ENCODE measurements around the gene ANO4.
"Not testable (repeated sequence)": the region's sequence is repeated elsewhere in the genome, so short reads cannot be mapped to it uniquely, and the experiment has no call there.

Gene ANO4

GRCh38 chr12:100932571-100932970 lies 138.0 kb downstream of the ANO4 start:
- Histone ChIP-seq H3K9ac (ENCODE audit: low read depth in 1 of 2, low read length in 2 of 2) (no peak overlapping the region), H3K27me3 (ENCODE audit: control insufficient read depth in 2 of 2, insufficient read depth in 2 of 2, low read length in 2 of 2) (no peaks in the 10 kb centered on the region), H3K4me1 (ENCODE audit: control insufficient read depth in 2 of 2, insufficient read depth in 2 of 2, low read length in 2 of 2) (no peaks in the 10 kb centered on the region), H3K9me3 (ENCODE audit: control insufficient read depth in 2 of 2, low read length in 2 of 2) (no peaks in the 10 kb centered on the region), H3K36me3 (ENCODE audit: control insufficient read depth in 2 of 2, insufficient read depth in 2 of 2, low read length in 2 of 2) (no peaks in the 10 kb centered on the region), H3K27ac (ENCODE audit: low read depth in 2 of 2, low read length in 2 of 2) (no peak overlapping the region), H3K4me3 (ENCODE audit: low read length in 2 of 2) (no peak overlapping the region)

GRCh38 chr12:100933531-100933930 lies 139.0 kb downstream of the ANO4 start:
- not testable (repeated sequence) for H3K36me3 ChIP-seq (ENCODE audit: control insufficient read depth in 2 of 2, insufficient read depth in 2 of 2, low read length in 2 of 2); H3K27me3 ChIP-seq (ENCODE audit: control insufficient read depth in 2 of 2, insufficient read depth in 2 of 2, low read length in 2 of 2); H3K27ac ChIP-seq (ENCODE audit: low read depth in 2 of 2, low read length in 2 of 2); H3K4me3 ChIP-seq (ENCODE audit: low read length in 2 of 2); H3K9ac ChIP-seq (ENCODE audit: low read depth in 1 of 2, low read length in 2 of 2); H3K4me1 ChIP-seq (ENCODE audit: control insufficient read depth in 2 of 2, insufficient read depth in 2 of 2, low read length in 2 of 2); H3K9me3 ChIP-seq (ENCODE audit: control insufficient read depth in 2 of 2, low read length in 2 of 2)

GRCh38 chr12:100935929-100936328 lies 141.4 kb downstream of the ANO4 start:
- Histone ChIP-seq H3K27ac (ENCODE audit: low read depth in 2 of 2, low read length in 2 of 2) (no peak overlapping the region), H3K36me3 (ENCODE audit: control insufficient read depth in 2 of 2, insufficient read depth in 2 of 2, low read length in 2 of 2) (no peaks in the 10 kb centered on the region), H3K9me3 (ENCODE audit: control insufficient read depth in 2 of 2, low read length in 2 of 2) (no peaks in the 10 kb centered on the region), H3K27me3 (ENCODE audit: control insufficient read depth in 2 of 2, insufficient read depth in 2 of 2, low read length in 2 of 2) (no peaks in the 10 kb centered on the region), H3K4me1 (ENCODE audit: control insufficient read depth in 2 of 2, insufficient read depth in 2 of 2, low read length in 2 of 2) (peaks cover 0 to 2% of the 10 kb centered on the region in 2 donors), H3K9ac (ENCODE audit: low read depth in 1 of 2, low read length in 2 of 2) (no peak overlapping the region), H3K4me3 (ENCODE audit: low read length in 2 of 2) (no peak overlapping the region)

- no peak overlapping the region for H3K4me3 ChIP-seq (ENCODE audit: low read length in 2 of 2)
- no peak overlapping the region for H3K27ac ChIP-seq (ENCODE audit: low read depth in 2 of 2, low read length in 2 of 2)
- no peaks in the 10 kb centered on the region for H3K27me3 ChIP-seq (ENCODE audit: control insufficient read depth in 2 of 2, insufficient read depth in 2 of 2, low read length in 2 of 2)
- H3K9ac ChIP-seq (ENCODE audit: low read depth in 1 of 2, low read length in 2 of 2): no peak overlapping the region
- no peaks in the 10 kb centered on the region for H3K36me3 ChIP-seq (ENCODE audit: control insufficient read depth in 2 of 2, insufficient read depth in 2 of 2, low read length in 2 of 2)
- peaks cover 0 to 2% of the 10 kb centered on the region in 2 donors for H3K4me1 ChIP-seq (ENCODE audit: control insufficient read depth in 2 of 2, insufficient read depth in 2 of 2, low read length in 2 of 2)
- H3K9me3 ChIP-seq (ENCODE audit: control insufficient read depth in 2 of 2, low read length in 2 of 2): no peaks in the 10 kb centered on the region
These were observed 142.1 kb downstream of the ANO4 start for GRCh38 chr12:100936661-100937060.

- Histone ChIP-seq H3K4me3 (ENCODE audit: low read length in 2 of 2) (no peak overlapping the region), H3K36me3 (ENCODE audit: control insufficient read depth in 2 of 2, insufficient read depth in 2 of 2, low read length in 2 of 2) (no peaks in the 10 kb centered on the region), H3K9ac (ENCODE audit: low read depth in 1 of 2, low read length in 2 of 2) (no peak overlapping the region), H3K27me3 (ENCODE audit: control insufficient read depth in 2 of 2, insufficient read depth in 2 of 2, low read length in 2 of 2) (no peaks in the 10 kb centered on the region), H3K9me3 (ENCODE audit: control insufficient read depth in 2 of 2, low read length in 2 of 2) (no peaks in the 10 kb centered on the region), H3K4me1 (ENCODE audit: control insufficient read depth in 2 of 2, insufficient read depth in 2 of 2, low read length in 2 of 2) (peaks cover 0 to 2% of the 10 kb centered on the region in 2 donors), H3K27ac (ENCODE audit: low read depth in 2 of 2, low read length in 2 of 2) (no peak overlapping the region)
These were observed 145.9 kb downstream of the ANO4 start for GRCh38 chr12:100940503-100940902.

- Histone ChIP-seq H3K27ac (ENCODE audit: low read depth in 2 of 2, low read length in 2 of 2) (no peak overlapping the region), H3K27me3 (ENCODE audit: control insufficient read depth in 2 of 2, insufficient read depth in 2 of 2, low read length in 2 of 2) (no peaks in the 10 kb centered on the region), H3K36me3 (ENCODE audit: control insufficient read depth in 2 of 2, insufficient read depth in 2 of 2, low read length in 2 of 2) (no peaks in the 10 kb centered on the region), H3K9me3 (ENCODE audit: control insufficient read depth in 2 of 2, low read length in 2 of 2) (no peaks in the 10 kb centered on the region), H3K9ac (ENCODE audit: low read depth in 1 of 2, low read length in 2 of 2) (no peak overlapping the region), H3K4me3 (ENCODE audit: low read length in 2 of 2) (no peak overlapping the region), H3K4me1 (ENCODE audit: control insufficient read depth in 2 of 2, insufficient read depth in 2 of 2, low read length in 2 of 2) (peaks cover 0 to 2% of the 10 kb centered on the region in 2 donors)
These were observed 148.6 kb downstream of the ANO4 start for GRCh38 chr12:100942984-100943749.

GRCh38 chr12:100951756-100952155 lies 157.2 kb downstream of the ANO4 start:
- Histone ChIP-seq H3K36me3 (ENCODE audit: control insufficient read depth in 2 of 2, insufficient read depth in 2 of 2, low read length in 2 of 2) (no peaks in the 10 kb centered on the region), H3K9me3 (ENCODE audit: control insufficient read depth in 2 of 2, low read length in 2 of 2) (no peaks in the 10 kb centered on the region), H3K4me3 (ENCODE audit: low read length in 2 of 2) (no peak overlapping the region), H3K27me3 (ENCODE audit: control insufficient read depth in 2 of 2, insufficient read depth in 2 of 2, low read length in 2 of 2) (no peaks in the 10 kb centered on the region), H3K9ac (ENCODE audit: low read depth in 1 of 2, low read length in 2 of 2) (no peak overlapping the region), H3K27ac (ENCODE audit: low read depth in 2 of 2, low read length in 2 of 2) (no peak overlapping the region), H3K4me1 (ENCODE audit: control insufficient read depth in 2 of 2, insufficient read depth in 2 of 2, low read length in 2 of 2) (no peaks in the 10 kb centered on the region)

GRCh38 chr12:100953217-100953616 lies 158.6 kb downstream of the ANO4 start:
- no peak overlapping the region for H3K9ac ChIP-seq (ENCODE audit: low read depth in 1 of 2, low read length in 2 of 2)
- no peak overlapping the region for H3K4me3 ChIP-seq (ENCODE audit: low read length in 2 of 2)
- no peaks in the 10 kb centered on the region for H3K9me3 ChIP-seq (ENCODE audit: control insufficient read depth in 2 of 2, low read length in 2 of 2)
- H3K27ac ChIP-seq (ENCODE audit: low read depth in 2 of 2, low read length in 2 of 2): no peak overlapping the region
- no peaks in the 10 kb centered on the region for H3K36me3 ChIP-seq (ENCODE audit: control insufficient read depth in 2 of 2, insufficient read depth in 2 of 2, low read length in 2 of 2)
- no peaks in the 10 kb centered on the region for H3K4me1 ChIP-seq (ENCODE audit: control insufficient read depth in 2 of 2, insufficient read depth in 2 of 2, low read length in 2 of 2)
- H3K27me3 ChIP-seq (ENCODE audit: control insufficient read depth in 2 of 2, insufficient read depth in 2 of 2, low read length in 2 of 2): no peaks in the 10 kb centered on the region

- Histone ChIP-seq H3K4me3 (ENCODE audit: low read length in 2 of 2) (no peak overlapping the region), H3K4me1 (ENCODE audit: control insufficient read depth in 2 of 2, insufficient read depth in 2 of 2, low read length in 2 of 2) (no peaks in the 10 kb centered on the region), H3K36me3 (ENCODE audit: control insufficient read depth in 2 of 2, insufficient read depth in 2 of 2, low read length in 2 of 2) (no peaks in the 10 kb centered on the region), H3K27me3 (ENCODE audit: control insufficient read depth in 2 of 2, insufficient read depth in 2 of 2, low read length in 2 of 2) (no peaks in the 10 kb centered on the region), H3K9ac (ENCODE audit: low read depth in 1 of 2, low read length in 2 of 2) (no peak overlapping the region), H3K27ac (ENCODE audit: low read depth in 2 of 2, low read length in 2 of 2) (no peak overlapping the region), H3K9me3 (ENCODE audit: control insufficient read depth in 2 of 2, low read length in 2 of 2) (no peaks in the 10 kb centered on the region)
These were observed 159.1 kb downstream of the ANO4 start for GRCh38 chr12:100953677-100954076.

GRCh38 chr12:100954118-100954517 lies 159.5 kb downstream of the ANO4 start:
- no peaks in the 10 kb centered on the region for H3K36me3 ChIP-seq (ENCODE audit: control insufficient read depth in 2 of 2, insufficient read depth in 2 of 2, low read length in 2 of 2)
- H3K9me3 ChIP-seq (ENCODE audit: control insufficient read depth in 2 of 2, low read length in 2 of 2): no peaks in the 10 kb centered on the region
- no peak overlapping the region for H3K4me3 ChIP-seq (ENCODE audit: low read length in 2 of 2)
- no peaks in the 10 kb centered on the region for H3K4me1 ChIP-seq (ENCODE audit: control insufficient read depth in 2 of 2, insufficient read depth in 2 of 2, low read length in 2 of 2)
- no peaks in the 10 kb centered on the region for H3K27me3 ChIP-seq (ENCODE audit: control insufficient read depth in 2 of 2, insufficient read depth in 2 of 2, low read length in 2 of 2)
- H3K27ac ChIP-seq (ENCODE audit: low read depth in 2 of 2, low read length in 2 of 2): no peak overlapping the region
- no peak overlapping the region for H3K9ac ChIP-seq (ENCODE audit: low read depth in 1 of 2, low read length in 2 of 2)

Measured in mucosa of rectum (tissue), 2 donors.